ENCODE measurements around the gene RPS28.
A peak's percentile ranks its signal among the peaks of the same experiment; 100 is the strongest.

Gene RPS28

GRCh38 chr19:8321986-8322637 lies 816 bp downstream of the RPS28 start:
- Histone ChIP-seq H3K27me3 (ENCODE audit: insufficient read depth, low read length) (no peaks in the 10 kb centered on the region), H3K27ac (ENCODE audit: low read depth, low read length) (peak overlapping the region; percentile 59), H3K4me1 (ENCODE audit: control insufficient read depth, insufficient read depth, low read length, unreplicated experiment) (peaks cover 12% of the 10 kb centered on the region), H2AFZ (ENCODE audit: low read length, unreplicated experiment) (no peak overlapping the region), H3K4me3 (ENCODE audit: low read depth, low read length) (peak overlapping the region; percentile 96), H3K36me3 (ENCODE audit: insufficient read depth, low read length) (peaks cover 5% of the 10 kb centered on the region; the same call in 1 of the 2 replicates), H3K79me2 (ENCODE audit: control insufficient read depth, insufficient read depth, low read length, unreplicated experiment) (peaks cover 42% of the 10 kb centered on the region)

GRCh38 chr19:8322638-8322997 lies 1.3 kb downstream of the RPS28 start:
- peaks cover 12% of the 10 kb centered on the region for H3K4me1 ChIP-seq (ENCODE audit: control insufficient read depth, insufficient read depth, low read length, unreplicated experiment)
- H3K79me2 ChIP-seq (ENCODE audit: control insufficient read depth, insufficient read depth, low read length, unreplicated experiment) = peaks cover 42% of the 10 kb centered on the region
- no peak overlapping the region for H3K27ac ChIP-seq (ENCODE audit: low read depth, low read length)
- H3K4me3 ChIP-seq (ENCODE audit: low read depth, low read length) = peak overlapping the region; percentile 96
- H3K27me3 ChIP-seq (ENCODE audit: insufficient read depth, low read length) = no peaks in the 10 kb centered on the region
- H2AFZ ChIP-seq (ENCODE audit: low read length, unreplicated experiment) = no peak overlapping the region
- peaks cover 5% of the 10 kb centered on the region; the same call in 1 of the 2 replicates for H3K36me3 ChIP-seq (ENCODE audit: insufficient read depth, low read length)

- Histone ChIP-seq H3K36me3 (ENCODE audit: insufficient read depth, low read length) (peaks cover 5% of the 10 kb centered on the region; the same call in 1 of the 2 replicates), H3K4me3 (ENCODE audit: low read depth, low read length) (no peak overlapping the region; the same call in 1 of the 2 replicates), H2AFZ (ENCODE audit: low read length, unreplicated experiment) (no peak overlapping the region)
These were observed 2.5 kb downstream of the RPS28 start for GRCh38 chr19:8323781-8324185.

GRCh38 chr19:8324186-8325050 lies 3.1 kb downstream of the RPS28 start:
- H2AFZ ChIP-seq (ENCODE audit: low read length, unreplicated experiment) = no peak overlapping the region
- peaks cover 12% of the 10 kb centered on the region for H3K4me1 ChIP-seq (ENCODE audit: control insufficient read depth, insufficient read depth, low read length, unreplicated experiment)
- peaks cover 5% of the 10 kb centered on the region; the same call in 1 of the 2 replicates for H3K36me3 ChIP-seq (ENCODE audit: insufficient read depth, low read length)
- H3K27me3 ChIP-seq (ENCODE audit: insufficient read depth, low read length) = no peaks in the 10 kb centered on the region
- H3K79me2 ChIP-seq (ENCODE audit: control insufficient read depth, insufficient read depth, low read length, unreplicated experiment) = peaks cover 42% of the 10 kb centered on the region
- H3K4me3 ChIP-seq (ENCODE audit: low read depth, low read length) = no peak overlapping the region
- no peak overlapping the region for H3K27ac ChIP-seq (ENCODE audit: low read depth, low read length)

More at GRCh38 chr19:8323781-8324185, 2.5 kb downstream of the RPS28 start:
- Histone ChIP-seq H3K79me2 (ENCODE audit: control insufficient read depth, insufficient read depth, low read length, unreplicated experiment) (peaks cover 42% of the 10 kb centered on the region), H3K4me1 (ENCODE audit: control insufficient read depth, insufficient read depth, low read length, unreplicated experiment) (peaks cover 12% of the 10 kb centered on the region), H3K27me3 (ENCODE audit: insufficient read depth, low read length) (no peaks in the 10 kb centered on the region), H3K27ac (ENCODE audit: low read depth, low read length) (no peak overlapping the region)

- peaks cover 5% of the 10 kb centered on the region; the same call in 1 of the 2 replicates for H3K36me3 ChIP-seq (ENCODE audit: insufficient read depth, low read length)
- H2AFZ ChIP-seq (ENCODE audit: low read length, unreplicated experiment) = no peak overlapping the region
- H3K27me3 ChIP-seq (ENCODE audit: insufficient read depth, low read length) = no peaks in the 10 kb centered on the region
- no peak overlapping the region for H3K4me3 ChIP-seq (ENCODE audit: low read depth, low read length)
- H3K79me2 ChIP-seq (ENCODE audit: control insufficient read depth, insufficient read depth, low read length, unreplicated experiment) = peaks cover 32% of the 10 kb centered on the region
- no peak overlapping the region for H3K27ac ChIP-seq (ENCODE audit: low read depth, low read length)
- H3K4me1 ChIP-seq (ENCODE audit: control insufficient read depth, insufficient read depth, low read length, unreplicated experiment) = peaks cover 7% of the 10 kb centered on the region
These were observed 4.2 kb downstream of the RPS28 start for GRCh38 chr19:8325454-8325853.

GRCh38 chr19:8329996-8330395 lies 8.7 kb downstream of the RPS28 start:
- no peaks in the 10 kb centered on the region for H3K4me1 ChIP-seq (ENCODE audit: control insufficient read depth, insufficient read depth, low read length, unreplicated experiment)
- H3K36me3 ChIP-seq (ENCODE audit: insufficient read depth, low read length) = no peaks in the 10 kb centered on the region
- no peaks in the 10 kb centered on the region for H3K79me2 ChIP-seq (ENCODE audit: control insufficient read depth, insufficient read depth, low read length, unreplicated experiment)
- no peak overlapping the region for H3K4me3 ChIP-seq (ENCODE audit: low read depth, low read length)
- H3K27me3 ChIP-seq (ENCODE audit: insufficient read depth, low read length) = peaks cover 19% of the 10 kb centered on the region
- H3K27ac ChIP-seq (ENCODE audit: low read depth, low read length) = no peak overlapping the region
- H2AFZ ChIP-seq (ENCODE audit: low read length, unreplicated experiment) = no peak overlapping the region

- Histone ChIP-seq H3K4me1 (ENCODE audit: control insufficient read depth, insufficient read depth, low read length, unreplicated experiment) (no peaks in the 10 kb centered on the region), H3K79me2 (ENCODE audit: control insufficient read depth, insufficient read depth, low read length, unreplicated experiment) (no peaks in the 10 kb centered on the region), H3K36me3 (ENCODE audit: insufficient read depth, low read length) (no peaks in the 10 kb centered on the region), H3K27ac (ENCODE audit: low read depth, low read length) (no peak overlapping the region), H3K27me3 (ENCODE audit: insufficient read depth, low read length) (peaks cover 27% of the 10 kb centered on the region), H3K4me3 (ENCODE audit: low read depth, low read length) (no peak overlapping the region), H2AFZ (ENCODE audit: low read length, unreplicated experiment) (no peak overlapping the region)
These were observed 10.1 kb downstream of the RPS28 start for GRCh38 chr19:8331263-8331845.

- Histone ChIP-seq H3K36me3 (ENCODE audit: insufficient read depth, low read length) (no peaks in the 10 kb centered on the region), H3K4me1 (ENCODE audit: control insufficient read depth, insufficient read depth, low read length, unreplicated experiment) (no peaks in the 10 kb centered on the region), H2AFZ (ENCODE audit: low read length, unreplicated experiment) (no peak overlapping the region), H3K27me3 (ENCODE audit: insufficient read depth, low read length) (peaks cover 27% of the 10 kb centered on the region), H3K27ac (ENCODE audit: low read depth, low read length) (no peak overlapping the region), H3K4me3 (ENCODE audit: low read depth, low read length) (no peak overlapping the region), H3K79me2 (ENCODE audit: control insufficient read depth, insufficient read depth, low read length, unreplicated experiment) (no peaks in the 10 kb centered on the region)
These were observed 11.9 kb downstream of the RPS28 start for GRCh38 chr19:8332976-8333766.

GRCh38 chr19:8333767-8334457 lies 12.6 kb downstream of the RPS28 start:
- H3K27me3 ChIP-seq (ENCODE audit: insufficient read depth, low read length) = peaks cover 27% of the 10 kb centered on the region
- H3K36me3 ChIP-seq (ENCODE audit: insufficient read depth, low read length) = no peaks in the 10 kb centered on the region
- no peaks in the 10 kb centered on the region for H3K4me1 ChIP-seq (ENCODE audit: control insufficient read depth, insufficient read depth, low read length, unreplicated experiment)
- H3K79me2 ChIP-seq (ENCODE audit: control insufficient read depth, insufficient read depth, low read length, unreplicated experiment) = no peaks in the 10 kb centered on the region
- H2AFZ ChIP-seq (ENCODE audit: low read length, unreplicated experiment) = no peak overlapping the region
- no peak overlapping the region for H3K4me3 ChIP-seq (ENCODE audit: low read depth, low read length)
- no peak overlapping the region for H3K27ac ChIP-seq (ENCODE audit: low read depth, low read length)

Measured in ACC112 (cell line).